NCI-H2107 treated with DMSO at 0.1 percent for 48 hours (cell line): ENCODE data around the gene FAM184B.

Experiments
- DNase-seq: peaks from one replicate; lab custom pipeline; 2025; ENCODE audit not compliant: unreplicated experiment; lab: John Stamatoyannopoulos, UW

Gene FAM184B

DNA sequence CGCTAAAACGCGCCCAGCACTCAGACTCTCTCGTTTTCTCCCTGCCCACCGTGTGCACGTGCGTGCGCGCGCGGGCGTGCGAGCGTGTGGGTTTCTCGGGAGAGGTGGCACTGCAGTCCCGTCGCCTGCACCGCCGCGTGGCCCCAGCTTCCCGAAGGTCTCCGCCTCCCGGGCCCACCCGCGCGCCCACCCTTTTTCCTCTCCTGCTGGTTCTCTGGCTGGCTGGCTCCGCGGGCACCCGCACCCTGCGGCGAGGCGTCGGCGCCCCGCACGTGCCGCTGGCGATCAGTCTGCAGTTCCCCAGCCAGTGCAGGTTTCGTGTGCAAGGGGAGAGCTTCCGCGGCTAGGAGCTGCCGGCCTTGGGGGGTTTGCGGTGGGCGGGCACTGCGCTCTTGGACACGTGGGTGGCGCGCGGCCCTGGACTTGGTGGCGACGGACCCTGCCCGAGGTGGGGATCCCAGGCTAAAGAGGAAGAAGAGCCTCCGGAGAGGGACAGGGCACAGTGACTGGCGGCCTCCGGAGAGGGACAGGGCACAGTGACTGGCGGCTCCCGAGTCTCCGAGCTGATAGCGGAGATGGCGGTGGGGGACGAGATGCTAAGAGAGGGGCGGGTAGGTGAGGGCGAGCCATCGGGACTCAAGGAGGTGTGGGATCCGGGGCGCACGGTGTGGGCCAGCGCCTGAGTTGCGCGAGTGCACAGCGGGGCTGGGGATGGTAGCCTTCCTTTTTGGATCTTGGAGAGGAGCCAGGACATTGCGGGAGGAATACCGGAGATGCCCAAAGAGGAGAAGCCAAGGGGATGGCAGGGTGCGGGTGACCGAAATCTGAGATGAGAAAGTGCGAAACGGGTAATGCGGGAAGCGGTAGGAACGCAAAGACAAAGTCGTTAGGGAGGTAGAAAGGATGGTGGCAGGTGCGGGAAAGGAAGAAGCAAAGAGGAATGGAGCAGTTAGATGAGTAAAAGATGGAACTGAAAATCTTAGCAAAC lies at the start of gene FAM184B:
Gene FAM184B, minus strand, starts transcription at position 322 of the 988 bp plus-strand sequence. CDS start 322 bp downstream, outside the sequence.
- no peak for DNase-seq

DNA sequence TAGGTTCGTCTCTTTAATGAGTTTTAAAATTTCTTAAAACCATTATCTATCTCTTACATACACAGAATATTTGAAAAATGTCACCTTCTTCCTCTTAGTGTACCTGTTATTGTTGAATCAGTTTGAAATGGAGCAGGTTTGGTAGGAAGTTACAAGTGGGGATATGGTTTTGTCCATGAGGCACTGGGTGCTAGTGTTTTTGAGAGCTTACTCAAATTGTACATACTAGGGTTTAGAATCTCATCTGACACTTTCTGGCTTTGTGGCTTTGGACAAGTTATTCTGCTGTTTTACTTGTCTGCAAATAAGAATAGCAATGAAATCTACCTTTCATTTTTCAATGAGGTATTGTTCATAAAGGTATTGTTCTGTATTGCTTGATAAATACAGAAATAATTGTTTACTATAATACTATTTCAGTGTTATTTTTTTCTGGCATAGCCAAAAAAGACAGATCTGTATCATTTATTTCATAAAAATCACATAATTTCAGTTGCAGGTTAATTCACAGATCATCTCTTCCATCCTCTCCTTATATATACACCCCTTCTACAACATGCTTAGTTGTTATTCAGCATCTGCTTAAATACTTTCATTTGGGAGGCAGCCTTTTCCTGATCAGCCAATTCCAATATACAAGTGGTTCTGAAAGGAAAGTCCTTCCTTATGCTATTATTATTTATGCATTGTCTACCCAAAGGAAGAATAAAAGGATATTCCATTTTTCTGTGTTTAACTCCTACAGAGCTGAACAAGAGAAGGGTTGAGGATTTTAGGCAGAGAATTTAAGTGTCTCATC lies 42.6 kb upstream of the FAM184B start:
- no peak for DNase-seq

DNA sequence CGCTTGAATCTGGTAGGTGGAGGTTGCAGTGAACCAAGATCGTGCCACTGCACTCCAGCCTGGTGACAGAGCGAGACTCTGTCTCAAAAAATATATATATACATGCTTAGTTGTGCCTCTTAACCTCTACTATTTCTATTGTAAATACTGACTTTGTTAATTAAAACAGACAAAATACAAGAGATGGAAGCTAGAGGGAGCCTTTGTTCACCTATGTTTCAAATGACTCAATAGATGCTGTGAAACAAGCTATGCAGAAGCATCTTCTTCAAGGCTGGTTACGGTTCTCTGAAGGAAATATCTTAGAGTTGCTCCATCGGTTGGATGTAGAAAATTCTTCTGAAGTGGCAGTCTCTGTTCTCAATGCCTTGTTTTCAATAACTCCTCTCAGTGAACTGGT lies 35.6 kb upstream of the FAM184B start:
- no peak for DNase-seq

DNA sequence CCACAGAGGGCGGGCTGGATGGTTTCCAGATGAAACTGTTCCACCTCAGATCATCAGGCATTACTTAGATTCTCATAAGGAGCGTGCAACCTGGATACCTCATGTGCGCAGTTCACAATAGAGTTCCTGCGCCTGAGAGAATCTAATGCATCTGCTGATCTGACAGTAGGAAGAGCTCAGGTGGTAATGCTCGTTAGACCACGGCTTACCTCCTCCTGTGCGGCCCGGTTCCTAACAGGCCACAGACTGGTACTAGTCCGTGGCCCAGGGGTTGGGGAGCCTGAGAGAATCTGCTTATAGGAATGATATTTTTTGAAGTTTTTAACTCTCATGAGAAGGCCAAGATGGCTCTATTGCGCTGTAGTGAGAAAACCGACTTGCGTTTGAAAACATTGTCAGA lies 34.7 kb upstream of the FAM184B start:
- no peak for DNase-seq

DNA sequence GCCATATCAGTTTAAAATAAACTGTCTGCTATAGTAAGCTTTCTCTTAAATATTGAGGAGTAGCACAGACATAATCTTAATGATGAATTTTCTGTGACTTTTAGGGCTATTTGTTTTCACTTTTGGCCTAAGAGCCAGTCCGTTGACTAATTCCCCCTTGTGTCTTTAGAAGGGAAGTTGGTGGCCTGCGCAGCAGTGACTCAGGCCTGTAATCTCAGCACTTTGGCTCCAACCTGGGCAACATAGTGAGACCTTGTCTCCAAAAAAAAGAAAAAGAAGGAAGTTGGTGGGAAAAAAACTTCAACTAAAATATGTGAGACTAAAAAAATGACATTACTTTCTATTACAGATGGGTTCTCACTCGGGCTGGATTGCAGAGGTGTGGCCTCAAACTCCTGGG lies 32.7 kb upstream of the FAM184B start:
- no peak for DNase-seq

DNA sequence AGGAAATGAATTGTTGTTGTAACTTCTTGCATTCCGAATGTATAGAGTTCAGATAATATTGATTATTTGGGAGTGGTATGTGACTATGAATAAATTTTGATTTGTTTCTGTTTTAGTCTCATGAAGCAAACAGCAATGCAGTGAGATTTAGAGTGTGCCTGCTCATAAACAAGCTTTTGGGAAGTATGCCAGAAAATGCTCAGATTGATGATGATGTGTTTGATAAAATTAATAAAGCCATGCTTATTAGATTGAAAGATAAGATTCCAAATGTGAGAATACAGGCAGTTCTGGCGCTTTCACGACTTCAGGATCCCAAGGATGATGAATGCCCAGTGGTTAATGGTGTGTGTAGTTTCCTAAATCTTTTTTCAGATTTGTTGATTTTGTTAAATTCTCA lies 31.4 kb upstream of the FAM184B start:
- no peak for DNase-seq

DNA sequence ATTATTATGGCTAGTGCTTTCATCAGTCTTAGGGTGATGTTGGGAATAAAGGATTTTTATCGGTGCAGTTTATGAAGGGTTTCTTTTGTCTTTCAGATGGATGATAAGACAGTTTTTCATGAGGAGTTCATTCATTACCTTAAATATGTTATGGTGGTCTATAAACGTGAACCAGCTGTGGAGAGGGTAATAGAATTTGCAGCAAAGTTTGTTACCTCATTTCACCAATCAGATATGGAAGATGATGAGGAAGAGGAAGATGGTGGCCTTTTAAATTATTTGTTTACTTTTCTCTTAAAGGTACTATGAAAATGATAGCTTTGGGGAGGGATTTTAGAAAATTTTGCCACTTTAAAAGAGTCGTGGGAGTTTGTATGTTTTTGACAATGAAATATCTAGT lies 30.7 kb upstream of the FAM184B start:
- DNase-seq: no peak

DNA sequence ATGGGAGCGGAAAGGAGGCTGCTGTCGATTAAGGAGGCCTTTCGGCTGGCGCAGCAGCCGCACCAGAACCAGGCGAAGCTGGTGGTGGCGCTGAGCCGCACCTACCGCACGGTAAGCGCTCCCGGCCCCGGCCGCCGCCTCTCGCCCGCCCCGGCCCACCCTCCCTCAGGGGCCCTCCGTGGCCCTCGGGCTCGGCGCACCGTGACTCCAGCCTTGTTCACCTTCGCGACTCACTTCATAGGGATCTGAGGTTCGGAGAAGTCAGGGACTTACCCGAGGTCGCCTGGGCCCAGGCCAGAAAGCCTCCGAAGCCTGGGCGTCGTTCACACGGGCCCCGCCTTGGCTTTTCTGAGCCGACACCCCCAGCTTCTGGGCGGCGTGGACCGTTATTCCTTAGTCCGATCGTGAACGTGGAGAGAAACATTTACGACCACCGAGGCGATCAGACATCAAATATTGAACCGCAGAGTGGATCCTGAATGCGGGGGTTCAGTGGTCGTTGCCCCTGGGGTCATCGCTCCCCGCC lies 29.7 kb upstream of the FAM184B start:
- DNase-seq: no peak

DNA sequence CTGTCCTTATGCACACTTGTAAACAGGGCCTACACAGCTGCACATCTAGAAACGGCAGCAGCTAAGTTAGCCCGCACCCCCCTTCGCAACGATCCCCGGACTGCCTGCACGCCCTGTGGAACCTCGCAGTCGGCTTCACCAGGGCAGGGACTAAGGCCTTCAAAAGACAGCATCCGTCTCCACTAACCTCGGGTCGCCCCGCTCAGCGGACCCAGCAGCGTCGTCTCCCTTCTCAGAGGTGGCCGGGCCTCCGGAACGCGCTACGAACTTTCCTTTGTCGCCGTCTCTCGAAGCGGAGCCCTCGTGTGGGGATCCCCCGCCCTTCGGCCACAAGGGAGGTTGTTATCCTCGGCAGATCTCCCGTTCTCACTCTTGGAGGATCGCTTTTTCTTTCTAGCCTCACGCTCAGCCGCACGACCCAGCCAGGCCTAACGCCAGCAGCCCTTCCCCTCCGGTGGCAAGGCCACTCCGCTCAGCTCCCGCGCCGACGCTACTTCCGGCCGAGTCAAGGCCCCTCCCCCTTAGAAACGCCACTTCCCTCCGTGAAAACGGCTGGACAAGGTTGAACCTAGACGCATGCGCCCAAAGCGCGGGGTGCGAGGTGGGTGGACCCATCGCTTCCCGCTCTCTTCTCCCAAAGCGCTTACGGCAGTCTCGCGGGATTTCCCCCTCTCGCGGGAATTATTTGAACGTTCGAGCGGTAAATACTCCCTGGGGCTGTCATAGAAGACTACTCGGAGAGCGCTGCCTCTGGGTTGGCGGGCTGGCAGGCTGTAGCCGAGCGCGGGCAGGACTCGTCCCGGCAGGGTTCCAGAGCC lies 29.0 kb upstream of the FAM184B start, which contains the start of the genes DCAF16 and NCAPG:
Gene DCAF16, minus strand, starts transcription at position 498 of the 818 bp plus-strand sequence. CDS start 6,616 bp downstream, outside the sequence.
Gene NCAPG, plus strand, starts transcription at position 720 of the 818 bp plus-strand sequence. CDS start 99 bp downstream, outside the sequence.
- peak; percentile 77 for DNase-seq

DNA sequence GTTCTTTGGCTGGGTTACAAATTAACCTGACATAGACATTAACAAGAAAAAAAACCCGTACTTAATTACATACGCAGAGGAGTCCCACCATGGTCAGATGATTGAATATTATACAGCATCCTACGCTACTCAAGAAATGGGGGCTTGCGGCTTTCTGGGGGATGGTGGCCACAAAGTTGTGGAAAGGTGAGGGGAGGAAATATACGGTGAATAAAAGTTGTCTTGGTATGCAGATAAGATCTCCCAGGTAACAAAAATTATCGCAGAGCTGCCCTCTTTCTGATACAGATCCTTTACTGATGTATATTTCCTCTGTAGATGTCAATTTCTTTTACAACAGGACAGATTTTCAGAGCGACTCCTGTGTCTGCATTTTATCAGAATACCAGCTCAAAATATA lies 28.2 kb upstream of the FAM184B start:
- no peak for DNase-seq

DNA sequence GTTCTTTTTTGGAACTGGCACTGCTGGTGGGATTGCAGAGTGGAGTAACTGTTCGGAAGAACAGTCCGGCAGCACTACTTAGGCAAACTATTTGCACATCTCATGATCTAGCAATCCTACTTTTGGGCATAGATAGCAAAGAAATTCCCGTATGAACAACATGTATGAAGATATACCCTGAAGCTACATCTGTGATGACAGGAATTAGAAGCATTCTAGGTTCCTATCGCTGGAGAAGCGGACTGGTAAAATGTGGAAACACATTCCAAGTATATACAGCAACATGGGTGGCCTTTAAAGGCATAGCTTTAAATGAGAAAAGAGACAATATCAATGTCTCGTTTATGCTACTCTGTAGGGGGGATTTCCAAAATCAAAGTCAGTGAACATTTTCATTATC lies 26.0 kb upstream of the FAM184B start:
- no peak for DNase-seq

DNA sequence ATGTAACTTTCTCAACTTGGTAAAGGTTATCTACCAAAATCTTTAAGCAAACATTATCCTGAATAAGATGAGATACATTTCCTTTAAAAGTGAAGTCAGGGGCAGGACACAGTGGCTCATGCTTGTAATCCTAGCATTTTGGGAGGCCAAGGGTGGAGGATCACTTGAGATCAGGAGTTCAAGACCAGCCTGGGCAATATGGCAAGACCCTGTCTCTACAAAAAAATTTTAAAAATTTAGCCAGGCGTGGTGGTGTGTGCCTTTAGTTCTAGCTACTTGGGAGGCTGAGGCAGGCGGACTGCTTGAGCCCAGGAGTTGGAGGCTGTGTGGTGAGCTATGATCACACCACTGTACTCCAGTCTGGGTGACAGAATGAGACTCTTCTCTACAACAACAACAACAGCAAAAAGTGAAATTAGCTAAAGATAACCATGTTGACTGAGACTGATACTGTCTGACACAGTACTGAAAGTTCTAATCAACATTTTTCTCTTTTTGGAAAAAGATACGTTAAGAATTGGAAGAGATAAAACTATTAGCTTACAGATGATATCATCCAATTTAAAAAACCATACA lies 24.2 kb upstream of the FAM184B start:
- no peak for DNase-seq

DNA sequence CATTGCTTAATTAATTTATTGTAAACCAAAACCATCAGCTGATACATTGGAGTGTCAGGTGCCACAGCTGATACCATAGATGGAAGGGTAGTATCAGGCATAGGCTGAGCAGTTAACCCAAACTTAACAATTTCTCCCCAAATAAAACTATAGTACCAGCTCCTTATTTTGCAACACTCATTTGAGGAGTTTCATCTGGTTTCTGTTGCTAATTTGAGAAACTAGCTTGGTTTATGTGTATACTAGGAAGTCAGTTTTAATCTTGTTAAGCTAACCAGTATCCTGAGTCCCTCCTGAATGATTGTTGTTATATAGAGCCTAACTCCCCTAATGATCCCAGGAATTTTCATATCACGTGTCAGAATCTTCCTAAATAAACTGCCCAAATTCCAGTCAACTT lies 16.4 kb upstream of the FAM184B start:
- no peak for DNase-seq

DNA sequence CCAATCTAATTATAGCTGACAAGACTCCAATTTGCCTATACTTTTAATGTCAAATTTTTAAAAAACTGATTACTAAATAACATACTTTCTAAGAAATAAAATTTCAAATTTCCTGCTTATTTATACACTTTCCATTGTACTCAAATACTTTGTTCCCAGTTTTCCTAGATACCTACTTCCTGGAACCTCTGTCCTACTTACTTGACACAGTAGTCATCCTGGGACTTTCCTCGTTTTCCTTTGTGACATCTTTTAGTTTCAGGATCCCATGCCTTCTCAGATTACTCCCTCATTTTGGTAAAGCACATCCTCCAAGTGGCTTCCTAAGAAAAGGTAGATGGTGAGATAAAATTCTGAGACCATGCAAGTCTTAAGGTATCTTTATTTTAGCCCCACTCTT lies 13.3 kb upstream of the FAM184B start:
- no peak for DNase-seq

DNA sequence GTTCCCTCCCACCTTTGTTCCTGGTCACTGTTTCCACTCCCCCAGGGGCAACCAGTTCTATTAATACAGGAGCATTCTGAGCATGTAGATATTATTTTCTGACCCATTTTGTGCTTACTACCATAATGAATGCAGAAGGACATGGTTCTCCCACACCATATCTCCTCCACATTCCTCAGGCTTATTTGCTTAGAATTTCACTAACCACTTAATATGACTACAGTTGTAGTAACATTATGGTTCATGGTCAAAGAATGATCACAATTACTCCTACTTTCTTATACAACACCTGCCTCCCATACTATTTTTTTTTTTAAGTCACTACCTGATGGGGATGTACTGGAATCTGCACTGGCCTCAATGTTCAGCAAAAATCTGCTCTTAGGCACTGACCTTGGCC lies 7.5 kb upstream of the FAM184B start:
- DNase-seq: no peak

DNA sequence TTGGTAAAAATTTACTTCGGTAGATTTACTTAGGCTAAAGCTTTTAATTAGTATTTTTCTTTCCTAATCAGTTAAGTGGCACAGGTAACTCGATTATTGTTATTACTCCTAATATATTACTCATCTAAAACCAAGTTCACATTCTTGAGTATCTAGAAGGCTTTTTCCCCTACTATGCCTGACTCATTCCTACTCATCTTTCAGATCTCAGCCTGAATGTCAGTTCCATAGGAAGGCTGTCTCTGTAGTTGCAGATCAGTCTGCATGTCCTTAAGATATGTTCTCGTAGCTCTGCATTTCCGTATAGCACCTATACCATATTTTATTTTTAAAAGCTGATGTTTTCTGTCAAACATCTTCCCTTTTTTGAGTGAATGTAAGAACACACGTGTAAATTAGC lies 5.9 kb upstream of the FAM184B start:
- DNase-seq: no peak

DNA sequence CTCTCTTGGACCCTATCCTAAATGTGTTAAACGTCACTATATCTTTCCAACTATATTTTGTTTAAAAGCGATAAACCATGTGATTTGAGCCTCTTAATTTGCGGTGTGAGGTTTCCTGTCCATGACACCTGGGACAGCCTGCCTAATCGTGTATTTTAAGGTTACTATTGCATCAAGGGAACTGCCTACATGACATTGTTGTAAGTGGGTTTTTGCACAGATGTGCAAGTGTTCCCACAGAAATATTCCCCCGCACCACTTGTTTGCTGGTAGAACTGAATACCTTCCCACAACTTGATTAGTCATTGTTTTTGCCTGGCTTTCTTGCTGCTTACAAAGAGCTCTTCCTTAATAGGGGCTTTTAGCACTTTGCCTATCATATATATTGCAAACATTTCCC lies 5.1 kb upstream of the FAM184B start:
- DNase-seq: no peak

DNA sequence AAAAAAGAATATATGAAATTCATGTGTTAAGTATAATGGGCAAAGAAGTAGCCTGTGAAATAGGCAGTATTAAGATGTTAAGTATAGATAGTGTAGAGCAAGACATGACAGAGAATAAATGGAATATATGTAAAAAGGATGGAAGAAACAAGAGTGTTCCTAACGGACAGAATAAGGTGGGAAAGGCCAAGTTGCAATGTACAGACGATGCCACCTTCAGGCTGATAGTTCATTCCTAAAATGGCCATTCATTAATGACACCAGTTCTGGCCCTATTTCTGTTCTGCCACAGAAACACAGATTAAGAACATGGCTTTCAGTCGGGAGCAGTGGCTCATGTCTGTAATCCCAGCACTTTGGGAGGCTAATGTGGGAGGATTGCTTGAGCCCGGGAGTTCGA lies 4.4 kb upstream of the FAM184B start:
- DNase-seq: peak; percentile 28

DNA sequence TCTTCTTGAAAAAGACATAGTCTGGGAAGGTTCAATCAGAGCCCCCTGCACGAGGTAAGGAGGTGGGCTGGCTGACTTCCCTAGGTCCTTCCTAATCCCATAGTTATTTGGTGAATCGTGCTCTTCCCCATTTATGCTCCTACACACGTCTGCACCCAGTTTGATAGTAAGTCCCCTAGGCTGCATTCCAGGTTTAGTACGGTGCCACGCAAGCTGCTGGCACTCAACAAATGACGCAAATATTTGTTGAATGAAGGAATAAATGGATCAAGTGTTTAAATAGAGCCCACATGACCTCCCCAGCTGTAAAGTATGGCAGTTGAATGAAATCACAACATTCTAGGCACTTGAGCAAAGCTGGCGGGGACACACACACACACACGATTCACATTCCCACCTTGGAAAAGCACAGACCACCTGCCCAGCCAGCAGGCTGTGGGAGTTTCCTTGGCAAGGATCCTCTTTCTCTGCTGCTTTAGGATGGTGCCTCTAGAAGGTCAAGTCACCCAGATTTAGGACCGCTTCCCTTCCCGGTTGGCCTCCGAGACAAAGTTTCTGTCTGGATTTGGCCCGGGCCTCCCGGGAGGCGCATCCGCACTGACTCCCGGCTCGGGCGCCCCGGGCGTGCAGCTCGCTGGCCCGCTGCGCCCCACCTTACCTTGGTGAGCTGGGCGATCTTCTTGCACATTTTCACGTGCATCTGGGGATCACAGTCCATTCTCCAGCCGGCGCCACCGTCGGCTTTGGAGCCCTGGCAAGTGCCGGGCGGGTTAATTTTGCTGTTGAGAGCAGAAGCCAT lies 721 bp downstream of the FAM184B start:
- DNase-seq: no peak
